Hematopoietic multipotent progenitor cell (in vitro differentiated cells): ENCODE data around the gene EPN2. TPM values are rescaled to one million over a fixed set of nuclear protein-coding genes. Genes with fewer than 3 reads are reported as not detected.

Experiments
- DNase-seq, 3 donors: peaks; one replicate each; pipeline ENCODE4 v3.0.0-alpha.2; 2011 to 2015; ENCODE audit warnings: low read depth in 2 of 3, low spot score in 2 of 3
- total RNA-seq: library from RNA; depleted of rRNA; stranded (reverse); fragments of >200 nt; gene quantifications from one replicate; pipeline ENCODE4 v1.2.3, GENCODE V29; 2012

EPN2 gene
- total RNA-seq, 1 donor: 1.9 TPM

- no peak for DNase-seq
These were observed 90.0 kb downstream of the EPN2 start for GRCh38 chr17:19327031-19327783.

- no peak for DNase-seq
These were observed 91.4 kb downstream of the EPN2 start for GRCh38 chr17:19328441-19329061.

- no peak for DNase-seq
These were observed 92.0 kb downstream of the EPN2 start for GRCh38 chr17:19329136-19329535.

GRCh38 chr17:19329839-19330238 is 92.7 kb downstream of the EPN2 start:
- no peak for DNase-seq

- DNase-seq: no peak
These were observed 93.1 kb downstream of the EPN2 start for GRCh38 chr17:19330271-19330670.

GRCh38 chr17:19331134-19331533 is 94.0 kb downstream of the EPN2 start:
- no peak for DNase-seq

GRCh38 chr17:19331543-19332245 is 94.5 kb downstream of the EPN2 start:
- no peak for DNase-seq

- no peak for DNase-seq
These were observed 95.4 kb downstream of the EPN2 start for GRCh38 chr17:19332371-19333131.

- DNase-seq: no peak
These were observed 95.9 kb downstream of the EPN2 start for GRCh38 chr17:19333132-19333440.

- DNase-seq: no peak
These were observed 96.6 kb downstream of the EPN2 start for GRCh38 chr17:19333736-19334290.

GRCh38 chr17:19334331-19334730 is 97.2 kb downstream of the EPN2 start:
- DNase-seq: no peak

- no peak for DNase-seq
These were observed 98.9 kb downstream of the EPN2 start for GRCh38 chr17:19335951-19336631.

GRCh38 chr17:19336938-19337711 is 100.0 kb downstream of the EPN2 start:
- no peak for DNase-seq

- DNase-seq: no peak
These were observed 100.5 kb downstream of the EPN2 start for GRCh38 chr17:19337712-19338023.

- peak; percentile 31 to 85 (median 78) for DNase-seq
These were observed 101.1 kb downstream of the EPN2 start for GRCh38 chr17:19338031-19338990.

- no peak for DNase-seq
These were observed 102.2 kb downstream of the EPN2 start for GRCh38 chr17:19339341-19339815.

GRCh38 chr17:19341211-19341631 is 104.1 kb downstream of the EPN2 start:
- no peak for DNase-seq
